RCC 7860 (cell line): ENCODE results near the gene IL21R.
A peak's percentile ranks its signal among the peaks of the same experiment; 100 is the strongest.

Experiments used
- DNase-seq: peaks from one replicate; pipeline ENCODE4 v3.0.0-alpha.2; 2015; ENCODE audit warnings: low spot score
- FAIRE-seq: peaks from 2 replicates; lab custom pipeline; 2012; peaks lifted over from hg19 to GRCh38; lab: Jason Lieb, UNC

Gene IL21R

DNA sequence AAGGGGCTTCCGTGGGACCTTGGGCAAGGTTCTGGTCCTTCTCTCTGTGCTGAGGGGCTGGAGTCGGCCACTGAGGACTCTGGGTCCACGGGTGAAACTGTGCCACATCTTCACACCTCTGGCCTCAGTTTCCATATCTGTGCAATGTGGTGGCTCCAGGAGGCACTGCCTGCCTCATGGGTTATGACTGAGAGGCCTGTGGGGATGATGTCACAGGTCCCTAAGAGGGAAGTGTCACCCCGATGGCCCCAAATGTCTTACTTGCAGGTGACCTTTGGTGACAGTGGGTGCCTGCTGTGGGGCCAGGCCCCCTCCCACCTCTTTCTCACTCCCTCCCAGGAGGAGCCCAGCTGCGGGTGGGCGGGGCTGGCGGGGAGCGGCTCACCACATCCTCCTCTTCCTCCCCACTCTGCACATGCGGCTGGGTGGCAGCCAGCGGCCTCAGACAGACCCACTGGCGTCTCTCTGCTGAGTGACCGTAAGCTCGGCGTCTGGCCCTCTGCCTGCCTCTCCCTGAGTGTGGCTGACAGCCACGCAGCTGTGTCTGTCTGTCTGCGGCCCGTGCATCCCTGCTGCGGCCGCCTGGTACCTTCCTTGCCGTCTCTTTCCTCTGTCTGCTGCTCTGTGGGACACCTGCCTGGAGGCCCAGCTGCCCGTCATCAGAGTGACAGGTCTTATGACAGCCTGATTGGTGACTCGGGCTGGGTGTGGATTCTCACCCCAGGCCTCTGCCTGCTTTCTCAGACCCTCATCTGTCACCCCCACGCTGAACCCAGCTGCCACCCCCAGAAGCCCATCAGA is at the start of gene IL21R:
Gene IL21R (plus strand): TSS at position 407 of the 801 bp plus-strand sequence. CDS start 27,898 bp downstream, outside the sequence.
- peak; percentile 21 for FAIRE-seq
- DNase-seq, result peak; percentile 88

DNA sequence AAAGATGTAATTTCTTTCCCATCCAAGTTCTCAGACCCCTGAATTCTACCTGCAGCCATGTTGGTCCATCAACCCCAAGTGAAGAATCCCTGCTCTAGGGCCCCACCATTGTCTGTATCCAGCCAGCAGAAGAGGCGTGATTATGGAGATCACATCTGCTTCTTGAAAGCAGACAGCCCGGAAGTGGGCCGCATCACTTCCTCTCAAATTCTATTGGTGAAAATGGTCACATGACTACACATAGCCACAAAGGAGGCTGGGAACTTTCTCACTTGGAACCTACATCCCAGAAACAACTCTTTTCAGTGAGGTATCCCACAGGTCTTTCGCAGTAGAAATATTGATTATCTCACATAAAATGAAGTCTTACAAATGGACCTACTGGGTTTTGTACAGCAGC is 48.1 kb upstream of the IL21R start:
- DNase-seq (no peak), FAIRE-seq (no peak)

DNA sequence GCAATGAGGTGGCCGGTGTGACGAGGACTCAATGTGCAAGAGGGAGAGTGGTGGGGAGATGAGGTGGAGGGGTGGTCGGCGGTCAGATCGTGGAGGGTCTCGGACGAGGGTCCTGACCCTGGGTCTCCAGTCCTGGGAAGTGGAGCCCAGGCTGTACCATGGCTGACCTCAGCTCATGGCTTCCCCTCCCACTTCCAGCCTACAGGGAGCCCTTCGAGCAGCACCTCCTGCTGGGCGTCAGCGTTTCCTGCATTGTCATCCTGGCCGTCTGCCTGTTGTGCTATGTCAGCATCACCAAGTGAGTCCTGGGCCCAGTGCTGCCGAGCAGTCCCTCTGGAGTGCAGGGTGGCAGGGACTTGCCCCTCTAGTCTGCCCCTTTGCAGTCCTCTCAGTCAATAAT is 46.4 kb upstream of the IL21R start:
- no peak for FAIRE-seq
- no peak for DNase-seq

GRCh38 chr16:27356794-27357193 is 45.2 kb upstream of the IL21R start:
- DNase-seq (no peak), FAIRE-seq (no peak)

DNA sequence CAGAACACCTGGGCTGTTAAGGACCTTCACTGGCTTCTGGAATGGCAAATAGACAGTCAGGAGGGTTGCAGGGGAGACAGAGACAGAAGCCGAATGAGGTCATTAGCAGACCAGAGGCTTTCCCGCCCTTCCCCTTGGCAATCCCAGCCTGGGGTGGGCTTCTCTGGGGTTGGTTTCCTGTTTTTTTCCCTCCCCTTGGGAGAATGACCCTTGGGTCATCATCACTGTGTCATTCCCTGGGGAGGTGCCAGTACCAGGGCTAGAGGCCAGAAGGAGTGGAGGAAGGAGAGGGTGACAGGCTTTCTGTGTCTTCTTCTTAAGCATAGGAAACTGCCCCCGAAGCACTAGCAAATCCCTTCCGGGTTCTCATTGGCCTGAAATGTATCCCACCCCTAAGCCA is 42.9 kb upstream of the IL21R start:
- FAIRE-seq (no peak), DNase-seq (no peak)

- no peak for DNase-seq
Measured at GRCh38 chr16:27359615-27360014, 42.4 kb upstream of the IL21R start.

DNA sequence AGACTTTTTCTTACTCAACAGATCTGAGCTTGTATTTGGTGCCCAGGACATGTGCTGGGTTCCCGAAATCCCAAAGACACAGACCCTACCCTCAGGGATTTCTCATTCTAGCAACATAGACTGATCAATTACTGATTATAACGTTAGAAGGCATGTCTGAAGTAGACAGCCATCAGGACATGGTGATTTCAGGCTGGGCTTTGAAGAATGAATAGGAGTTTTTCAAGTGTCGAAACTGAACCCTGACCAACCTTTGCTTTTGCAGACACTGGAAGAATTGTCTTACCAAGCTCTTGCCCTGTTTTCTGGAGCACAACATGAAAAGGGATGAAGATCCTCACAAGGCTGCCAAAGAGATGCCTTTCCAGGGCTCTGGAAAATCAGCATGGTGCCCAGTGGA is 40.0 kb upstream of the IL21R start:
- DNase-seq, result no peak
- no peak for FAIRE-seq

More at GRCh38 chr16:27359615-27360014, 42.4 kb upstream of the IL21R start:
- no peak for FAIRE-seq

GRCh38 chr16:27362570-27363245 is 39.3 kb upstream of the IL21R start:
- DNase-seq (no peak), FAIRE-seq (no peak)

DNA sequence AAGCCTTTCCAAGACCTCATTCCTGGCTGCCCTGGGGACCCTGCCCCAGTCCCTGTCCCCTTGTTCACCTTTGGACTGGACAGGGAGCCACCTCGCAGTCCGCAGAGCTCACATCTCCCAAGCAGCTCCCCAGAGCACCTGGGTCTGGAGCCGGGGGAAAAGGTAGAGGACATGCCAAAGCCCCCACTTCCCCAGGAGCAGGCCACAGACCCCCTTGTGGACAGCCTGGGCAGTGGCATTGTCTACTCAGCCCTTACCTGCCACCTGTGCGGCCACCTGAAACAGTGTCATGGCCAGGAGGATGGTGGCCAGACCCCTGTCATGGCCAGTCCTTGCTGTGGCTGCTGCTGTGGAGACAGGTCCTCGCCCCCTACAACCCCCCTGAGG is 38.7 kb upstream of the IL21R start:
- no peak for DNase-seq
- no peak for FAIRE-seq

DNA sequence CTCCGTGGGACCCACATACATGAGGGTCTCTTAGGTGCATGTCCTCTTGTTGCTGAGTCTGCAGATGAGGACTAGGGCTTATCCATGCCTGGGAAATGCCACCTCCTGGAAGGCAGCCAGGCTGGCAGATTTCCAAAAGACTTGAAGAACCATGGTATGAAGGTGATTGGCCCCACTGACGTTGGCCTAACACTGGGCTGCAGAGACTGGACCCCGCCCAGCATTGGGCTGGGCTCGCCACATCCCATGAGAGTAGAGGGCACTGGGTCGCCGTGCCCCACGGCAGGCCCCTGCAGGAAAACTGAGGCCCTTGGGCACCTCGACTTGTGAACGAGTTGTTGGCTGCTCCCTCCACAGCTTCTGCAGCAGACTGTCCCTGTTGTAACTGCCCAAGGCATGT is 38.2 kb upstream of the IL21R start:
- FAIRE-seq, result no peak
- DNase-seq, result no peak

- DNase-seq (no peak), FAIRE-seq (no peak)
Measured at GRCh38 chr16:27364493-27365141, 37.4 kb upstream of the IL21R start.

GRCh38 chr16:27365142-27366089 is 36.6 kb upstream of the IL21R start:
- FAIRE-seq, result peak; percentile 79
- DNase-seq, result peak; percentile 90

DNA sequence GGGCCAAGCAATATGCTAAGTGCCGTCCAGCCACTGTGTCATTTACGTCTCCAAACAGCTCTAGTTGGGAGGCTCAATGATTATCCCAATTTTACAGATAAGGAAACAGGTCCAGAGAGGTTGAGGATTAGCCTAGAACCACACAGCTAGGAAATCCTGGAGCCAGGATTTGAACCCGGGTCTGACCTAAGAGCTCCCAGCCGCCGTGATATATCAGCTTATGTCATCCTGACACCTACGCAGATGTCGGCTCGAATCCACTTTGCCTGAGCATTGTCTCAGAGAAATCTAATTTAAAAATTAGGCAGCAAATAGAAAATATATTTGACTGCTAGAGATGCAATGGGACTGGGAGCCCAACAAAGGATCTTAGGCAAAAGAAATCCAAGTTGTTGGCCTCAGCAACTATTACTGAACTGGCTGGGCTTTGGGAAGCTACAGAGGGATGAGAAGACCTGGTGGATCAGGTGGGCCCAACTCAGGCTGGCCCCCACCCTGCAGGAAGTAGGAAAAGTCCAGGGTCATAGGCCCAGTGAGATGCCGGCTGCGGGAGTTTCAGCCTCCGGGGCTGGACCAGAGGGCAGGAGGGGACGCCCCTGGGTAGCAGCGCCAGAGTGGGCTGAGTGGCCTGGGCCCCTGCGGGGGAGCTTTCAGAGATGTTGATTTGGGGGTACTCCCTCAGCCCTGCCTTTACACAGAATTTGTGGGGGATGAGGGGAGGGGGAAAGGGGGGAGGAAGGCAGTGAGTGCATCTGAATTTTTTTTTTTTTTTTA is 35.1 kb upstream of the IL21R start:
- DNase-seq, result no peak
- no peak for FAIRE-seq

DNA sequence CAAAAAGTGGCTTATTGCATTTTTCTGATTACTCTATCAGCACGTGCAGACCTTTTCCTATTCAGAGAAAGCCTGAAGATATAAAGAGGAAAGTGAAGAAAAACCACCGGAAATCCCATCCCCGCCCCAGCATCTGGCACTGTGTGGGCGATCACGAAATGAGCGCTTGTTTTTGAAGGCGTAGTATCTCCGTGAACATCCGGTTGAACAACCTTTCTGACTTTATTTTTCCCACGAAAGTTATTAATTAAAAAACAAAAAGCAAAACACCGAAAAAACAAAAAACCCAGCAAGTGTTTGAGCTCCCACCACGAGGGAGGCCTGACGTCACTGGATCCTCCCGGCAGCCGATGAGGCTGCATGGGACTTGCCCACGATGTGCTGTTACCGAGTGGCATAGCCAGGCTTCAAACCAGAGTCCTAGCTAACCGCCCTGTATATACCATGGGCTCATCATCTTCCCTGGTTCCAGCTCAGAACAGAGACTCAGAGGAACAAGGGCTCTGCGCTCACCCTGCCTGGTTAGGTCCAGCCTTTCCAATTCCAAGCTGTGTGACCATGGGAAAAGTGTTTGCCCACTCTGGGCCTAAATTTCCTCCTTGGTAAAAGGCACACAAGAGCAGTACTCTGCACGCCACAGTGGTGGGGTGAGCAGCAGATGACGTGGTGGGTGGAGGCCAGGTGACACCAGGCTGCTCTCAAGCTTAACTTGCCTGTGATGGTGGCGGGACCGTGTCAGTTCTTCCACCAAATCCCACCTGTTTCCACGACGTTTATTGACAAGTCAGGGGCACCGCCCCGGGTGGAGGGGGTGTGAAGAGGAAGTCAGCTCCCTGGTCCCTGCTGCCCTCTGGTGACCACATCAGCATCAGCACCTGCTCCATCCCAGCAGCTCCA is 34.3 kb upstream of the IL21R start:
- no peak for FAIRE-seq

DNA sequence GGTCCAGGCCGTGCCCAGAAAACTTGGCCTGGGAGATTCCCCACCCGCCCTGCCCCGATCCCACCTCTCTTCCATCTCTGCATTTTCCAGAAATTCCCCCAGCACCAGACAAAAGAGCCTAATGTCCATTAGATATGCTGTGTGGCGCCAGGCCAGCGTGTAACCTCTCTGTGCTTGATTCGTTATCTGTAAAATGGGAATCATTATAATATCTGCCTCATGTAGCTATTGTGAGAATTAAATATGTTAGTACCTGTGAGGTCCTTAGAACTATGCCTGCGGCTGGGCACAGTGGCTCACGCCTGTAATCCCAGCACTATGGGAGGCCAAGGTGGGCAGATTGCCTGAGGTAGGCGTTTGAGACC is 33.6 kb upstream of the IL21R start:
- FAIRE-seq (no peak), DNase-seq (no peak)

More for the DNA sequence above, 34.3 kb upstream of the IL21R start:
- DNase-seq, result peak; percentile 35

GRCh38 chr16:27369806-27370205 is 32.2 kb upstream of the IL21R start:
- FAIRE-seq (peak; percentile 32), DNase-seq (peak; percentile 45)

- no peak for DNase-seq
- no peak for FAIRE-seq
Measured at GRCh38 chr16:27370318-27370717, 31.7 kb upstream of the IL21R start.

DNA sequence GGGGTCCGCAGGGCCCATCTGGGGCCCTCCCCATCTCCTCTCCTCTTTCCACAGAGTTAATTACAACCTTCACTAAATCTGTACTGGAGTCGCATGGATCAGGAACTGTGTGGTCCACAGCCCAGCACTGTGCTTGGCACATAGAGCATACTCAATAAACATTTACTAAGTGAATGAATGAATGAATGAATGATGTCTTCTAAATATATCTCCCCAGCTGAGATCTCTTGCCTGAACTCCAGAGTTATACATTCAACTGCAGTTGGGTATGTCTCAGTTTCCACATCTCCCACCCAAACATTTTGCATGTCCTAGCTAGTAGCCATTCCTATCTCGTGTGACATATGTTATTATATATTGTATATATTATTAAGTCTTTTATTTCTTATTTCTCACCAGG is 28.7 kb upstream of the IL21R start:
- no peak for DNase-seq
- no peak for FAIRE-seq

DNA sequence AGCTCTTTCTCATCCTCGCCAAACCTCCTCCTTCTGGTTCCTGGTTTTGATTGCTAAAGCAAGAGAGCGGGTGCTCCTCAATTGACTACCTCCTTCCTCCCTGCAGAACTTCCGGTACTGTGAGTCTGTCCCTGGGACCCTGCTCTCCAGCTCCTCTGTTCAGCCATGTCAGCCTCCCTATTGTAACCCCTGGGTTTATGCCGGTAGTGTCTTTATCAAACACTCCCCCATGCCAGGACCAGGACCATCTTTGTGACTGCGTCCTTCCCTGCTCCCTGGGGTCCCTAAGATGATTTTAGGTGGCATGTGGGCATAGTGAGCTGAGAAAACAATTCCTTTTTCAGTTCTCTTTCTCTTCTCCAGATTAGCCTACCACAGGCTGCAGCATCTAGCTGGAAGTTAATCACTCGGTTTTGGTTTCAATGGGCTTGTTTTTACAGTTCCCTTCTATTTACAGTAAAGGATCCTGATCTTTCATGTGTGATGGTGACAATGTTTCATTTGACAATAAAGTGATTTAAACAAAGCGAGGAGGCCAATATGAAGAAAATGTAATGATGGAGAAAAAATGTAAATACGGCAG is 27.7 kb upstream of the IL21R start:
- DNase-seq, result no peak
- FAIRE-seq, result no peak
